K562 (cell line): Measurements from ENCODE around the gene ECPAS.

ENCODE experiments used
- CREB1 ChIP-seq, 2 experiments: sonication (generic) in 1 of 2; formaldehyde crosslinking in 1 of 2; IDR thresholded peaks; 2 replicates each; pipeline versions ENCODE4 v1.6.1 to v1.8.0; 2012 to 2022; ENCODE audit warnings: inconsistent platforms in 1 of 2, mild to moderate bottlenecking in 1 of 2, missing genetic modification reagents in 1 of 2, moderate library complexity in 1 of 2
- ESRRA ChIP-seq: fragments of 450-650 bp; IDR thresholded peaks from 2 replicates; pipeline ENCODE4 v1.6.1; 2014; ENCODE audit warnings: low read depth, mild to moderate bottlenecking, moderate library complexity, borderline replicate concordance
- FOSL1 ChIP-seq: fragments of 200-800 bp; sonication (Bioruptor generic); conservative IDR thresholded peaks from 2 replicates; pipeline ENCODE4 v1.6.1; 2016; ENCODE audit warnings: missing genetic modification characterization, missing compliant biosample characterization
- FOXO4 ChIP-seq: fragments of 450-650 bp; formaldehyde crosslinking; IDR thresholded peaks from 2 replicates; pipeline ENCODE4 v1.4.0; 2020; ENCODE audit warnings: mild to moderate bottlenecking, moderate library complexity
- GMEB1 ChIP-seq: fragments of 250-450 bp; sonication (Bioruptor Pico); IDR thresholded peaks from 2 replicates; pipeline ENCODE4 v1.4.0; 2020; ENCODE audit warnings: mild to moderate bottlenecking
- MYNN ChIP-seq, 2 experiments: sonication (generic); formaldehyde crosslinking in 1 of 2; IDR thresholded peaks; 2 replicates each; pipeline versions ENCODE4 v1.5.0 to v1.6.1; 2016 to 2020; ENCODE audit warnings: antibody characterized with exemption in 1 of 2, missing genetic modification reagents in 1 of 2
- NRF1 ChIP-seq, 2 experiments: fragments of 450-650 bp; IDR thresholded peaks in 1 of 2; conservative IDR thresholded peaks in 1 of 2; 2 replicates each; pipeline ENCODE4 v1.6.1; 2014; ENCODE audit warnings: mild to moderate bottlenecking in 2 of 2
- POLR2AphosphoS5 ChIP-seq: IDR thresholded peaks from 2 replicates; pipeline ENCODE4 v1.6.1; 2011; ENCODE audit warnings: mild to moderate bottlenecking, low read depth, low read length, moderate library complexity; ENCODE audit not compliant: control insufficient read depth, insufficient read depth
- RAD21 ChIP-seq, 2 experiments: fragments of 250-450 bp in 1 of 2; fragments of 450-650 bp in 1 of 2; sonication (Bioruptor Pico) in 1 of 2; formaldehyde crosslinking in 1 of 2; IDR thresholded peaks in 1 of 2; conservative IDR thresholded peaks in 1 of 2; 2 replicates each; pipeline versions ENCODE4 v1.4.0 to v1.8.0; 2020 to 2022; ENCODE audit warnings: mild to moderate bottlenecking in 2 of 2, moderate library complexity in 1 of 2
- ZNF639 ChIP-seq, 2 experiments: fragments of 200-800 bp in 1 of 2; sonication (Bioruptor generic) in 1 of 2; sonication (generic) in 1 of 2; formaldehyde crosslinking in 1 of 2; IDR thresholded peaks in 1 of 2; conservative IDR thresholded peaks in 1 of 2; 2 replicates each; pipeline versions ENCODE4 v1.5.0 to v1.6.1; 2016 to 2020; ENCODE audit warnings: missing compliant biosample characterization in 1 of 2, missing genetic modification characterization in 1 of 2, missing genetic modification reagents in 1 of 2
- ZNF766 ChIP-seq: fragments of 200-800 bp; sonication (Bioruptor generic); conservative IDR thresholded peaks from 2 replicates; pipeline ENCODE4 v1.6.1; 2016; ENCODE audit warnings: missing genetic modification characterization, missing compliant biosample characterization

GRCh38 chr9:111477677-111478076 is 6.5 kb downstream of the ECPAS start:
- TF ChIP-seq ESRRA (no peak), CREB1 (IDR thresholded peaks at IDR 0.05) (no peak), CREB1 (CRISPR knock-in tag; IDR thresholded peaks at IDR 0.05) (no peak), MYNN (IDR thresholded peaks at IDR 0.05) (no peak), MYNN (CRISPR knock-in tag; IDR thresholded peaks at IDR 0.05) (no peak), ZNF766 (CRISPR knock-in tag) (no peak), NRF1 (conservative IDR thresholded peaks at IDR 0.05 in 1 of 2, IDR thresholded peaks at IDR 0.05 in 1 of 2) (no peak), ZNF639 (CRISPR knock-in tag; conservative IDR thresholded peaks at IDR 0.05 in 1 of 2, IDR thresholded peaks at IDR 0.05 in 1 of 2) (no peak), FOSL1 (tag) (no peak), POLR2AphosphoS5 (no peak), GMEB1 (CRISPR knock-in tag) (no peak), FOXO4 (CRISPR knock-in tag) (no peak), RAD21 (CRISPR knock-in tag; conservative IDR thresholded peaks at IDR 0.05 in 1 of 2, IDR thresholded peaks at IDR 0.05 in 1 of 2) (no peak)
